Mucosa of stomach (tissue), 1 donor: ENCODE data around the gene ATRNL1.
"Not testable (repeated sequence)": the region's sequence is repeated elsewhere in the genome, so short reads cannot be mapped to it uniquely, and the experiment has no call there.

Experiments used
- H3K27me3 ChIP-seq: one replicate; pipeline ENCODE4 v1.7.0; 2013; ENCODE audit warnings: mild to moderate bottlenecking, low read length; ENCODE audit not compliant: control insufficient read depth, insufficient read depth
- H3K36me3 ChIP-seq: one replicate; pipeline ENCODE4 v1.7.0; 2013; ENCODE audit warnings: low read length; ENCODE audit not compliant: control insufficient read depth, insufficient read depth
- H3K4me1 ChIP-seq: one replicate; pipeline ENCODE4 v1.7.0; 2013; ENCODE audit warnings: mild to moderate bottlenecking, low read length; ENCODE audit not compliant: control insufficient read depth, insufficient read depth
- H3K4me3 ChIP-seq: one replicate; pipeline ENCODE4 v1.7.0; 2013; ENCODE audit warnings: low read length
- H3K9ac ChIP-seq: one replicate; pipeline ENCODE4 v1.7.0; 2013; ENCODE audit warnings: mild to moderate bottlenecking, low read length, moderate library complexity
- H3K9me3 ChIP-seq: one replicate; pipeline ENCODE4 v1.7.0; 2013; ENCODE audit warnings: mild to moderate bottlenecking, low read length, moderate library complexity; ENCODE audit not compliant: control insufficient read depth
- donor health status: Pancreatic carcinoma.

ATRNL1 gene

DNA sequence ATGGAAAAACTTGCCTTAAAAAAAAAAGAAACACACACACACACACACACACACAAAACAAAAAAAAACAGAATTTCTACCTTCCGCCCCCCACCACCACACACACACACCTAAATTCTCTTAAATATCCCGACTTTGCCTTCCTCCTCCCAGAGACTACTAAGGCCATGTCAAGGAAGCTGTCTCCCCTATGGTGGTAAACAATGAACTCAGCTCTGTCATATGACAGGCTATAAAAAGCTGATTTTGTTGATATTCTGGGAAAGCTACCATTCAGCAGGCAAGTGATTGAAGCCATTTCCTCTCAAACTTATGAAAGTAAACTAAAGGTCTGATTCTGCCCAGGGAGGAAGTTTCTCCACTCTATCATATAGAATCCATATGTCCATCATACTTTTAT lies 708.8 kb downstream of the ATRNL1 start:
- H3K27me3 ChIP-seq = peaks cover 3% of the 10 kb centered on the region
- H3K36me3 ChIP-seq = no peaks in the 10 kb centered on the region
- no peak overlapping the region for H3K9ac ChIP-seq
- no peaks in the 10 kb centered on the region for H3K9me3 ChIP-seq
- H3K4me1 ChIP-seq = no peaks in the 10 kb centered on the region
- H3K4me3 ChIP-seq = no peak overlapping the region

DNA sequence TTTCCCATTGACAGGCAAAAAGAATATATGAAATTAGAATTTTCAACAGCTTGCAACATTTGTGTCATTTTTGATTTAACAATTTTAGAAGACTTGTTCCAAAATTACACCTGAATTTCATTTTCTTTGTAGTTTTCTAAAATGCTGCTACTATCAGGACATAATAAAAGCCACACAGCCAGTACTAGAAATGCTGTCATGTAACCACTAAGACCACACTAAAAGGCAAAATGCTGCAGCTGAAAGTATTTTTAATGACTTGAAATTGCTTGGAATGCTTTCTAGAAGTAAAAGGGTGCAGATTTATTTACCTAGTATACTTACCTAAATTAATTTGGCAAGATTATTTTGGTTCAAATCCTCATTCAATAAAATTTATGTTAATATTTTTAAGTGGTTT lies 709.7 kb downstream of the ATRNL1 start:
- Histone ChIP-seq H3K9me3 (no peaks in the 10 kb centered on the region), H3K9ac (no peak overlapping the region), H3K4me3 (no peak overlapping the region), H3K36me3 (no peaks in the 10 kb centered on the region), H3K4me1 (no peaks in the 10 kb centered on the region), H3K27me3 (peaks cover 3% of the 10 kb centered on the region)

DNA sequence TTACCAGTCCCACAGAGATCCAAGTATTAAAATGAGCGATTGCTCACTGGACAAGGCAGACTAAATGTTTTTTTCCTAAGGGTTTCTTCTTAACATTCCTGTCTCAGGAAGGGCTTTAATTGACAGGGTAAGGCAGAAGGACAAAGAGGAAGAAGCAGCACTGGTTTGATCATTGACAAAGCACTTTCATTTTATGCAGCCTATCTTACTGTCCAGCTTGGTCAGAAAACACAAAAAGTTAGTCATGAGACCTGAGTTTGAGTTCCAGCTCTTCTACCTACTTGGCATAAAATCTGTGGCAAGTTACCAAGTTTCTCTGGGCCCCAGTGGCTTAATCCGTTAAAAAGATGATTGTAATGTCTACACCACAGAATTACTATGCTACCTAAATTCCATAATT lies 721.4 kb downstream of the ATRNL1 start:
- no peaks in the 10 kb centered on the region for H3K27me3 ChIP-seq
- H3K4me1 ChIP-seq = no peaks in the 10 kb centered on the region
- no peaks in the 10 kb centered on the region for H3K9me3 ChIP-seq
- no peak overlapping the region for H3K9ac ChIP-seq
- H3K4me3 ChIP-seq = no peak overlapping the region
- H3K36me3 ChIP-seq = no peaks in the 10 kb centered on the region

DNA sequence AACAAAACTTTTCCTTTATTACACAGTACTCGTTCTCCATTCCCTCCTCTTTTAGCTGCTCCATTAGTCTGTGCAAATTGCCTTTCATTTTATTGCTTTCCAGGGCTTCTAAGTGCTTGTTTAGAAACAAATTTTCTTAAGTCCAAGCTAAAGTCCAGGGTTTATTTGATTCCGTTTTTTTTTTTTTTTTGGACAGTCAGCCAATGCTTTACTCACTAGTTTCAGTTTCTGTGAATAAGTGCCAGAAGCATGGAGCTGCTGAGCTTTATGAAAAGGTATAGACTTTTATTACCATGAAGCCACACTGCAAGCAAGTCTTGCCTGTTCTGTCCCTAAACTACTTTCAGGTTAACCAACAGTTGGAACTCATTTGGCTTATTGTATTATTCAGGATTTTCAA lies 724.8 kb downstream of the ATRNL1 start:
- H3K4me1 ChIP-seq = no peaks in the 10 kb centered on the region
- H3K9me3 ChIP-seq = no peaks in the 10 kb centered on the region
- H3K36me3 ChIP-seq = no peaks in the 10 kb centered on the region
- no peak overlapping the region for H3K4me3 ChIP-seq
- no peak overlapping the region for H3K9ac ChIP-seq
- no peaks in the 10 kb centered on the region for H3K27me3 ChIP-seq

DNA sequence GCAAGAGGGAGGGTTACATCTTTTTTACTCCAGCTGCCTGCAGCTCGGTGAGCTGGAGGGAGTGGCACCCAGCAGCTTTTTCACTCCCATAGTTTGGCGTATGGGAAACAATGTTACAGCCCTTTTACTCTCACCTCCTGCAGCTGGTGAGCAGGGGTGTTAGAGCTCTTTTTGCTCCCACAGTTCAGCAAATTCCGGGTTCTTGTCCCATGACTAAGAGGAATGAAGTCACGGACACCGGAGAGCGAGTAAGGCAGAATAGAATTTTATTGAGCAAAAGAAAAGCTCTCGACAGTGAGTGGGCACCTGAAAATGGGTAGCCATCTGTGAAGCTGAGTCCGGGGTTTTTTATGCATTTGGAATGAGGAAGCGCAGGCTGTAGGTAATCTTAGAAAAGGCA lies 733.2 kb downstream of the ATRNL1 start:
- no peaks in the 10 kb centered on the region for H3K27me3 ChIP-seq
- H3K9me3 ChIP-seq = no peaks in the 10 kb centered on the region
- no peak overlapping the region for H3K4me3 ChIP-seq
- H3K9ac ChIP-seq = no peak overlapping the region
- no peaks in the 10 kb centered on the region for H3K4me1 ChIP-seq
- H3K36me3 ChIP-seq = no peaks in the 10 kb centered on the region

DNA sequence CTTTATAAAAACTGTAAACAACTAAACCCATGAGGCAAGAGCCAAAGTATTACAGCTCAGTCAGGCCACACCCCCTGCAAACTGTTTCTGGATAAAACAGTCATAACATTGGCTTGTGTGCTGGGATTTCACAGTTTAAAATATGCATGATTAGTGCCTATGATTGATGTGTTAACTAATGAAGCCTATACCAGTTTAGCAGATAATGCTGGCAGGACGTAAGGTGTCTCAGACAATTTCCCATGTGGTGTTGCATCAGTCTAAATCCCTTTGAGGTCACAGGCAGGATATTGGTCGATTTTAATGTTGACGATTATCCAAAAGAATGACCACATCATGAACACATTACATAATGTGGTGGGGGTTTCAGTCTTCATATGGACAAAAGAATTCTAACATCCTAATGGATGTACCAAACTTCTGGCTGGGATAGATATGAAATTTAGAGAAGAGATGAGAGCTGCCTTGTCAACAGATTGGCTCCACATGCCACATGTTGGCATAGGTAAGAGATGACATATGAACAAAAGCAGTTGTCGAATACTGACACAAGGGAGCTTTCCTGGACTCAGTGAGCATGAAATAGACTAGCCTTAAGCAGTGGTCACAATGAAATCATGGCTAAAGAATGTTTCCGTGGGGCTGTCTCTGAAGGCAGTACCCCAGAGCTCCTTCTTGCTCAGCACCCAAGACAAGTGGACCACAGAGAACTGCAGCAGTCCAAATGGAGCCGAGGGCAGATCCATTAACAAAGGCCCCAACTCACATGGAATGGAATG lies 734.3 kb downstream of the ATRNL1 start:
- Histone ChIP-seq H3K4me3 (no peak overlapping the region), H3K9ac (no peak overlapping the region), H3K36me3 (no peaks in the 10 kb centered on the region), H3K9me3 (no peaks in the 10 kb centered on the region), H3K4me1 (no peaks in the 10 kb centered on the region), H3K27me3 (no peaks in the 10 kb centered on the region)

DNA sequence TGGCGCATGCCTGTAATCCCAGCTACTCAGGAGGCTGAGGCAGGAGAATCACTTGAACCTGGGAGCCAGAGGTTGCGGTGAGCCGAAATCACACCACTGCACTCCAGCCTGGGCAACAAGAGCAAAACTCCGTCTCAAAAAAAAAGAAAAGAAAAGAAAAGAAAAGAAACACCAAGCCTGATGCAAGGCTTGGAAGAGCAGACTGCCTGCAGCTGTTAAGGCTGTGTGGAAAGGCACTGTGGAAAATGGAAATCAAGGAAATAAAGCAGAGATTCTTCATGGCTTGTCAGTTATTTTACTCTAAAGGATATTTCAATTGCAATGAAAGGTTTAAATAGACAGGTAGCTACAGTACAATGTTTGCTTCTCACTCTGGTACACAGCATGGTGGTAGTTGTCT lies 735.0 kb downstream of the ATRNL1 start:
- not testable (repeated sequence) for H3K4me3 ChIP-seq, H3K9ac ChIP-seq, H3K4me1 ChIP-seq, H3K27me3 ChIP-seq, H3K36me3 ChIP-seq, H3K9me3 ChIP-seq

DNA sequence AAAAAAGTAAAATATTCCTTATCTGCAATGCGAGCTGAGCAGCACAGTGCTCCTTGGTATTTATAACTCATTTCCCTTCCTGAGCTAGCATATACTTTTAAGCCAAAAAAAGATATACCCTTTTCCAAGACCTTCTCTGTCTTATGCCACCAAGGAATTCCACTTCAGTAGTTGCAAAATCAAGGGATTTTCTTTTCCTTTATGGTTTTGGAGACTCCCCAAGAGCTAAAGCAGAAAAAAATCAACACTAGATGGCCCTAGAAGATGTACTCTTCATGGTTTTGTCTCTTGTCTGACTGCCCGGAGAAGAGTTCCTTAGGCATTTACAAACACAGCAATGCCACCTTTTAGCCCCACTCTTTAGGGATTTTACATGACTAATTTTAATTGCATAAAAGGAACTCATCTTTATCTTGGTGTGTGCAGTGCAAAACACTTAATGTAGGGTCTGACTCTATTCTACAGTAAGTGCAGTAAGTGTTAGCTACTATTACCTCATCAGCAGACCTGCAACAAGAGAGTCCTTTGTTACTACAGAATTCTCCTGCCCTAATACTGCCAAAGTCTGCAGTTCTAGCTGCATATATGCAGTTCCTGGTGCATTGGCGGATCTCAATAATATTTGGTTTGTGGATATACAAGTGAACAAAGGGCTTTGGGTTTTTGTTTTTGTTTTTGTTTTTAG lies 736.5 kb downstream of the ATRNL1 start:
- H3K36me3 ChIP-seq = no peaks in the 10 kb centered on the region
- no peak overlapping the region for H3K4me3 ChIP-seq
- H3K9me3 ChIP-seq = no peaks in the 10 kb centered on the region
- no peaks in the 10 kb centered on the region for H3K27me3 ChIP-seq
- no peak overlapping the region for H3K9ac ChIP-seq
- no peaks in the 10 kb centered on the region for H3K4me1 ChIP-seq

DNA sequence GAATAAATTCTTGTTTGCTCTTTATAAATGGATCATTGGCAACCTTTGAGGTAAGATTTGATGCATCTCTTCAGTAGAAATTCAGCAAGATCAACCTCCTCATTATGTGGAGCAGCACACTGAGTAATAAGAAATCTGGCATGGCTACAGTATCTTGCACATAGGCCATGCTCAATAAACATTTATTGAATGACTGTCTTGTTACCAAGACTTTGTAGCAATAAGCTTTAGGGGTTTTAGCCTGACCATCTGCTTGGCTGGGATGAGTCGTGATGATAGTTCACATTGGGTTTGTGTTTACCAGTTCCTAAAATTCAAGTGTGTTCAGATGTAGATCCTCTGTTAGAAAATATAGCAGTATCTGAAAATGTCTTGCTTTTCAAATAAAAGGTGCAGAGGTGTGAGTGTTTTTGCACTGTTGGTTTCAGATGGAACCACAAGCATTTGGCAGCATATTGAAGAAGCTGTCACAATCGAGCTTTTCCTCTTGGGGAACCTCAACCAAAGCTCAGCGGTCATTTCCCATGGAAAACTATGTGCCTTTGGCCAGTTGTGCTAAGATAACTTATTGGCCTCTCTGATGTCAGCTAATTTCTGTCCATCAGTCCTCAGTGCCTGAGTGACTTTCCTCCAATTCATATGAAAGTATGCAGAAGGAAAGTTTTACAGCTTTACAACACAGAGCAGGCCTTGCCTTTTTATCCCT lies 737.3 kb downstream of the ATRNL1 start:
- Histone ChIP-seq H3K27me3 (no peaks in the 10 kb centered on the region), H3K9ac (no peak overlapping the region), H3K36me3 (no peaks in the 10 kb centered on the region), H3K4me3 (no peak overlapping the region), H3K9me3 (no peaks in the 10 kb centered on the region), H3K4me1 (no peaks in the 10 kb centered on the region)

DNA sequence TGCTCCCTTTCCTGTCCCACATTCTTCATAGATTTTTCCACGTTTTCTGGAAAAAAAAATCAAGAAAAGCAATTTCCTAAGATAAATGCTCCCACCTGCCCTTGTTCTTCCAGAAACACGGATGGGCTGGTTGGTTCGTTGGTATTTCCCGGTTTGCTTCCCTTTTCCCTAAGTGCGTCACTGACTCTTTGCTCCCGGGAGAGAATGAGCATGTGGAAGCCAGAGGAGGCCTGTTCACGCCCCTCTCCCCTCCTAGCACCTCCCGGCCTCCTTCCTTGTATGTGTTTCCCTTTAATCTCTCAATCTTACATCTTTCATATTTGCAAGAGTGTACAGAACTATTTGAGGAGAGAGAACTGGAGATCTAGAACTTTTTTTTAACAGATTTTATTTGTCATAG lies 737.9 kb downstream of the ATRNL1 start:
- H3K4me3 ChIP-seq = no peak overlapping the region
- no peaks in the 10 kb centered on the region for H3K9me3 ChIP-seq
- no peaks in the 10 kb centered on the region for H3K27me3 ChIP-seq
- H3K36me3 ChIP-seq = no peaks in the 10 kb centered on the region
- no peaks in the 10 kb centered on the region for H3K4me1 ChIP-seq
- H3K9ac ChIP-seq = no peak overlapping the region

DNA sequence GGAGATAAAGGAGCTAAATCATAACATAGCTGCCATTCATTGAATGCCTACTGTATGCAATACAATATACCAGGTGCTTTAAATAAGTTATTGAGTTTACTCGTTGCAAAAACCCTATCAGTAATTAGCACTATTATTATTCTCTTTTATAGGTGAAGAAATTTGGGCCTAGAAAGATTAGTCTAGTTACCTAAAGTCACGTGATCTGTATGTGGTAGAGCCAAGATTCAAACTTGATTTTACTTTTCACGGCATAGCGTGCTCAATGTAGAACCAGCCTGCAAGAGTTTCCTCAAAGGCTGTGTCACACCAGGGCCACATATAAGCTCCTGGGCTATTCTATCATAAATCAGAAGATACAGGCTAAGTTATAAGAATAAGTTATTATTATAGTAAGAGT lies 740.0 kb downstream of the ATRNL1 start:
- Histone ChIP-seq H3K9me3 (no peaks in the 10 kb centered on the region), H3K9ac (no peak overlapping the region), H3K4me3 (no peak overlapping the region), H3K36me3 (no peaks in the 10 kb centered on the region), H3K4me1 (no peaks in the 10 kb centered on the region), H3K27me3 (no peaks in the 10 kb centered on the region)

DNA sequence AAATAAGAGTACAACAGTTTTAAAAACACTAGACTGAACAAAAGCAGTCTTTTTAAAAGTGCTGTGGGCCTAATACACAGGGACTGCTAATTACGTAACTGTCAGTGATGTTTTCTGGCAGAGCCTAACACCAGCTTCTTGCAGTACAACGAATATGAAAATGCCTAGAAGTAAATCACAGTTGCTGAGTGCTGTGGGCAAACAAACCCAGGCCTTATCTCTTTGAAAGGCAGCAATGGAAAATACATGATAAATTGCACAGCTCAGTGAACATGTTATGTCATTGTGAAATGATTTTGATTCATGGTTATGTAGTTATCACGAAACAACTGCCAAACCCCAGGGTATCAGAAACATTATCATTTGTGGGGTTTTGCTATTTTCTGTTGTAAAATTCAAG lies 751.4 kb downstream of the ATRNL1 start:
- Histone ChIP-seq H3K9ac (no peak overlapping the region), H3K4me1 (no peaks in the 10 kb centered on the region), H3K4me3 (no peak overlapping the region), H3K36me3 (no peaks in the 10 kb centered on the region), H3K9me3 (no peaks in the 10 kb centered on the region), H3K27me3 (no peaks in the 10 kb centered on the region)
